Common myeloid progenitor, CD34-positive (primary cell): ENCODE data around the gene DLGAP4.

Source experiments
- CTCF ChIA-PET: fragments of 350-600 bp; sonication (Branson Sonifier 250); formaldehyde crosslinking; loops from one replicate; lab custom pipeline; 2021; ENCODE audit warnings: antibody characterized with exemption; lab: Charles Lee
- POLR2A ChIA-PET: fragments of 350-600 bp; sonication (Branson Sonifier 250); formaldehyde crosslinking; loops from one replicate; lab custom pipeline; 2021; ENCODE audit warnings: antibody characterized with exemption; lab: Charles Lee
- DNase-seq, 3 donors: peaks; one replicate each; pipeline versions ENCODE4 v3.0.0 to v3.0.0-alpha.2; 2013
- H3K27ac ChIP-seq, 2 experiments: 1 replicate in 1 of 2; 2 replicates in 1 of 2; pipeline ENCODE4 v1.7.0; 2013; ENCODE audit warnings: inconsistent platforms in 2 of 2, low read length in 2 of 2, mild to moderate bottlenecking in 2 of 2, low read depth in 1 of 2, moderate library complexity in 1 of 2; ENCODE audit not compliant: severe bottlenecking in 2 of 2, insufficient read depth in 1 of 2, poor library complexity in 1 of 2
- H3K27me3 ChIP-seq, 5 experiments: replicated peaks in 2 of 5; 1 replicate in 3 of 5; 2 replicates in 2 of 5; pipeline versions ENCODE4 v1.6.1 to v1.7.0; 2013; ENCODE audit warnings: low read length in 4 of 5, mild to moderate bottlenecking in 2 of 5, moderate library complexity in 2 of 5, inconsistent platforms in 1 of 5; ENCODE audit not compliant: insufficient read depth in 5 of 5, control insufficient read depth in 4 of 5
- H3K36me3 ChIP-seq, 4 experiments: 1 replicate in 2 of 4; 2 replicates in 2 of 4; pipeline versions ENCODE4 v1.6.1 to v1.7.0; 2013; ENCODE audit warnings: low read length in 3 of 4, control low read depth in 1 of 4, mild to moderate bottlenecking in 1 of 4; ENCODE audit not compliant: control insufficient read depth in 4 of 4, insufficient read depth in 4 of 4
- H3K4me1 ChIP-seq, 4 experiments: 1 replicate in 3 of 4; 2 replicates in 1 of 4; pipeline versions ENCODE4 v1.6.1 to v1.7.1; 2013; ENCODE audit warnings: low read length in 3 of 4, mild to moderate bottlenecking in 3 of 4, control low read depth in 1 of 4, inconsistent platforms in 1 of 4, moderate library complexity in 1 of 4; ENCODE audit not compliant: control insufficient read depth in 4 of 4, insufficient read depth in 4 of 4; ENCODE audit errors: control extremely low read depth in 1 of 4
- H3K4me3 ChIP-seq, 7 experiments: 1 replicate in 4 of 7; 2 replicates in 3 of 7; pipeline versions ENCODE4 v1.5.1 to v1.7.0; 2013; ENCODE audit warnings: mild to moderate bottlenecking in 7 of 7, low read length in 6 of 7, moderate library complexity in 6 of 7, inconsistent platforms in 2 of 7, low read depth in 2 of 7, control low read depth in 1 of 7; ENCODE audit not compliant: insufficient read depth in 4 of 7, control insufficient read depth in 1 of 7; ENCODE audit errors: extremely low read depth in 1 of 7
- H3K9me3 ChIP-seq, 5 experiments: 1 replicate in 4 of 5; 2 replicates in 1 of 5; pipeline versions ENCODE4 v1.6.1 to v1.7.1; 2013; ENCODE audit warnings: low read length in 4 of 5, mild to moderate bottlenecking in 2 of 5, inconsistent platforms in 1 of 5, low read depth in 1 of 5, moderate library complexity in 1 of 5; ENCODE audit not compliant: control insufficient read depth in 4 of 5, insufficient read depth in 2 of 5; ENCODE audit errors: control extremely low read depth in 1 of 5
- WGBS: methylation state at CpG from one replicate; pipeline ENCODE4 v1.1.5; 2013; ENCODE audit not compliant: insufficient coverage; 5-methylcytosine and 5-hydroxymethylcytosine counted together

Gene DLGAP4

DNA sequence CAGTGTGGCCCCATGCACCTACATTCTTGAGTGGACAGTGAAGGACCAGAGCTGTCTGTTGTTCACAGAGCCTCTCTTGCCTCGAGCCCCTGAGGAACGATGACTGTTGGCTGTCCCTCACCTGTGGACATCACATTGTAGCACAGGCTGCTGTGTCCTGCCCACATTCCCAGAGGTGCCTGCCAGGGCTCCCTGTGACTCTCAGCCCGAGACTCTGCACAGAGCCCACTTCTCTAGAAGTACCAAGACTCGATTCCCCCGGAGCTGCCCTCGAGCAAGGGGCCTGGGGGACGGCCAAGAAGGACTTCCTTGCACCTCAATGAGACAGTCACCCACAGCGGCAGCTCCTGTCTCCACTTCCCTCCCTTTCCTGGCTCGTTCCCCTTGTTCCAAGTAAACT, 28.6 kb upstream of the DLGAP4 start:
- 74% methylated on average over 6 of the region's 9 CpGs for WGBS
- no peaks in the 10 kb centered on the region for H3K9me3 ChIP-seq
- ChIA-PET CTCF (interaction anchor here (1.7 kb wide), 1 partner anchor 122 kb away, joined by 3 read pairs; no protein-coding TSS in a partner anchor), POLR2A (no interaction called here)
- H3K4me1 ChIP-seq = no peaks in the 10 kb centered on the region
- peaks cover 0 to 20% (median 9%) of the 10 kb centered on the region in 5 experiments for H3K27me3 ChIP-seq
- H3K27ac ChIP-seq = no peak overlapping the region
- no peak overlapping the region for H3K4me3 ChIP-seq
- DNase-seq = no peak
- no peaks in the 10 kb centered on the region for H3K36me3 ChIP-seq

GRCh38 chr20:36279362-36279761, 26.8 kb upstream of the DLGAP4 start:
- H3K27ac ChIP-seq = no peak overlapping the region
- ChIA-PET CTCF (interaction anchor here (1.7 kb wide), 1 partner anchor 120 kb away, joined by 3 read pairs; no protein-coding TSS in a partner anchor), POLR2A (interaction anchor here (0.6 kb wide), 1 partner anchor 440 kb away, joined by 6 read pairs; no protein-coding TSS in a partner anchor)
- H3K27me3 ChIP-seq = peaks cover 0 to 15% (median 6%) of the 10 kb centered on the region in 5 experiments
- H3K36me3 ChIP-seq = no peaks in the 10 kb centered on the region
- H3K4me1 ChIP-seq = no peaks in the 10 kb centered on the region
- no peak for DNase-seq
- H3K4me3 ChIP-seq = no peak overlapping the region
- 96% methylated on average over 4 of the region's 5 CpGs for WGBS
- no peaks in the 10 kb centered on the region for H3K9me3 ChIP-seq

GRCh38 chr20:36279776-36280175, 26.4 kb upstream of the DLGAP4 start:
- Histone ChIP-seq H3K27me3 (peaks cover 0 to 16% (median 6%) of the 10 kb centered on the region in 5 experiments), H3K27ac (no peak overlapping the region), H3K4me3 (no peak overlapping the region), H3K4me1 (no peaks in the 10 kb centered on the region), H3K36me3 (no peaks in the 10 kb centered on the region), H3K9me3 (no peaks in the 10 kb centered on the region)
- ChIA-PET CTCF (no interaction called here), POLR2A (interaction anchor here (0.6 kb wide), 1 partner anchor 440 kb away, joined by 6 read pairs; no protein-coding TSS in a partner anchor)
- 93% methylated on average over 6 of the region's 6 CpGs for WGBS
- no peak for DNase-seq

DNA sequence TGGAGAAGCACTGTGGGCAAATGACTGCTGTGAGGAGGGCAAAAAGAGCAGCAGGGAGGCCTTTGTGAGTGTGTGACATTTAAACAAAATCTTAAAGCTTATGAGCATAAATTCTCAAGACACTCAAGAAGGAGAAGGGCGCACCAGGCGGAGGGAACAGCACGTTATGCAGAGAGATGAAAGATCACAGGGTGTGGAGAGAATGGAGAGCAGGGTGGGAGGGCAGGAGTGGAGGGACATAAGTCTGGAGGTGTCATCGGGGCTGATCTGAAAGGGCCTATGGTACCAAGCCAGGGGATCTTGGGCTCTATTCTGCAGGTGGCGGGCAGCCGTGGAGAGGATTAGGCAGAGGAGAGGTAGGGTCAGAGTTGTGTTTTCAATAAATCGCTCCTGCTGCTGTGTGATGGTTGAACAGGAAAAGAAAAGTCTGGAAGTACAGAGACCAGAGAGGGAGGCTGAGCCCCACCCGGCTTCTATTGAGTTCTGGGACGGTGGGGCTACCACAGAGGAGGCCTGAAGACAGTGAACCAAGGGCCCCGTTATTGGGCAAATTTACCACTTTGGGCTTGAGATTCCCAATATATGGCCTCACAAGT, 24.3 kb upstream of the DLGAP4 start:
- H3K36me3 ChIP-seq = no peaks in the 10 kb centered on the region
- WGBS = 95% methylated on average over 6 of the region's 10 CpGs
- ChIA-PET POLR2A (no interaction called here), CTCF (interaction anchor here (1.5 kb wide), 1 partner anchor 8 kb away, joined by 4 read pairs; no protein-coding TSS in a partner anchor)
- no peak overlapping the region for H3K4me3 ChIP-seq
- no peak for DNase-seq
- no peaks in the 10 kb centered on the region for H3K4me1 ChIP-seq
- H3K9me3 ChIP-seq = no peaks in the 10 kb centered on the region
- peaks cover 0 to 19% (median 4%) of the 10 kb centered on the region in 5 experiments for H3K27me3 ChIP-seq
- no peak overlapping the region for H3K27ac ChIP-seq

GRCh38 chr20:36284751-36285150, 21.4 kb upstream of the DLGAP4 start:
- Histone ChIP-seq H3K36me3 (no peaks in the 10 kb centered on the region), H3K27me3 (peaks cover 0 to 19% (median 4%) of the 10 kb centered on the region in 5 experiments), H3K4me3 (no peak overlapping the region), H3K27ac (no peak overlapping the region), H3K9me3 (peaks cover 0 to 2% (median 0%) of the 10 kb centered on the region in 5 experiments), H3K4me1 (no peaks in the 10 kb centered on the region)
- no peak for DNase-seq
- CTCF ChIA-PET = no interaction called here
- WGBS = 93% methylated on average over 3 of the region's 5 CpGs
- POLR2A ChIA-PET = no interaction called here

DNA sequence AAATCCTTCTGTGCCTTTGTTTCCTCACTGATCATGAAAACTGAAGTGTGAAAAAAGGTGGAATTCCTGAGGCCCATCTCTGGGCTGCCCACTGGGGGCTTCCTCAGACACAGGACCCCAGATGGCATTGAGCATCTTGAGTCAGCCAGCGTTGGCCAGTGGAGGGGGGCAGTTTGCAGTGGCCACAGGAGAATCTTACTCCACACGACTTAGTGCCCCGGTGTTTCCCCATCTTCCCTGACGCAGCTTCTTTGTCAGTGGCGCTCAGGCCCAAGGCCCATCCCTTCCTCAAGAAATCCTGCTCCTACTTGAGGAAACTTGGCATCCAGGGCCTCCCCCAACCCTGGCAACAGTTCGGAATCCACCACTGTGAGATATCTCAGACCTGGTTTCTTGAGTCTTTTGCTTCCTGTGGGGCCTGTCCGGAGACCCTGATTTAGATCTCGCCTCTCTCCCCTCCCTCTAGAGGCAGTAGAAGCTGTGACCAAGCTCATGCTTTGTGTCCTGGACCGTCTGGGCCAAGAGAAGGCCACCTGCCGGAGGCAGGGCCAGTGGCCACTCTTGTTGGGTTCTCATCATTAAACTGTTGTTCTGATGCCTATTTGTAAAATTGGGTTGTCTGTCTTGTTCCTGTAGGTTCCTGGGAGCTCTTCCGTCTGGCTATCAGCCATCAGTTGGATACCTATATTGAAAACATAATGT, 20.2 kb upstream of the DLGAP4 start:
- Histone ChIP-seq H3K27me3 (peaks cover 3 to 18% (median 4%) of the 10 kb centered on the region in 5 experiments), H3K4me1 (no peaks in the 10 kb centered on the region), H3K36me3 (no peaks in the 10 kb centered on the region), H3K27ac (no peak overlapping the region), H3K9me3 (peaks cover 0 to 2% (median 0%) of the 10 kb centered on the region in 5 experiments), H3K4me3 (no peak overlapping the region)
- CTCF ChIA-PET = no interaction called here
- WGBS = 88% methylated on average over 10 of the region's 11 CpGs
- no peak for DNase-seq
- POLR2A ChIA-PET = no interaction called here

GRCh38 chr20:36297656-36298055, 8.5 kb upstream of the DLGAP4 start:
- Histone ChIP-seq H3K9me3 (no peaks in the 10 kb centered on the region), H3K4me3 (no peak overlapping the region), H3K27ac (no peak overlapping the region), H3K27me3 (peaks cover 0 to 65% (median 10%) of the 10 kb centered on the region in 5 experiments), H3K4me1 (no peaks in the 10 kb centered on the region), H3K36me3 (no peaks in the 10 kb centered on the region)
- ChIA-PET POLR2A (no interaction called here), CTCF (no interaction called here)
- DNase-seq = no peak
- WGBS = 66% methylated on average over 4 of the region's 5 CpGs
